Epithelial cell of proximal tubule (primary cell): ENCODE data around the gene TRAF5. TPM values are rescaled to one million over a fixed set of nuclear protein-coding genes. Genes with fewer than 3 reads are reported as not detected.

Source experiments
- DNase-seq: peaks from one replicate; pipeline ENCODE4 v3.0.0-alpha.2; 2011; ENCODE audit warnings: low read depth
- H3K4me3 ChIP-seq: 2 replicates; pipeline ENCODE4 v1.5.1; 2011; ENCODE audit warnings: low read depth, mild to moderate bottlenecking, low read length
- CTCF ChIP-seq: conservative IDR thresholded peaks from 2 replicates; pipeline ENCODE4 v1.5.1; 2012; ENCODE audit warnings: low read depth, mild to moderate bottlenecking, low read length
- total RNA-seq: library from RNA; depleted of rRNA; stranded (reverse); fragments of >200 nt; gene quantifications from 2 replicates; pipeline ENCODE4 v1.2.3, GENCODE V29; 2015

Gene TRAF5
- total RNA-seq, 1 donor from 2014 or later = 6.4 TPM

GRCh38 chr1:211332830-211333229 lies 6.2 kb downstream of the TRAF5 start:
- no peak for DNase-seq
- no peak for TF ChIP-seq CTCF
- no peak overlapping the region for H3K4me3 ChIP-seq

GRCh38 chr1:211333906-211334305 lies 7.3 kb downstream of the TRAF5 start:
- no peak for TF ChIP-seq CTCF
- H3K4me3 ChIP-seq = no peak overlapping the region
- DNase-seq = no peak

- no peak for TF ChIP-seq CTCF
- DNase-seq = no peak
- no peak overlapping the region for H3K4me3 ChIP-seq
Observed at GRCh38 chr1:211334986-211335385, 8.4 kb downstream of the TRAF5 start.

GRCh38 chr1:211335522-211336157 lies 9.0 kb downstream of the TRAF5 start:
- no peak for TF ChIP-seq CTCF
- no peak overlapping the region for H3K4me3 ChIP-seq
- DNase-seq = no peak

- no peak for TF ChIP-seq CTCF
- H3K4me3 ChIP-seq = no peak overlapping the region
- DNase-seq = no peak
Observed at GRCh38 chr1:211336161-211336560, 9.5 kb downstream of the TRAF5 start.

- DNase-seq = no peak
- H3K4me3 ChIP-seq = no peak overlapping the region
- no peak for TF ChIP-seq CTCF
Observed at GRCh38 chr1:211336775-211337174, 10.1 kb downstream of the TRAF5 start.
